DMS153 treated with DMSO at 0.1 percent for 48 hours (cell line): ENCODE results near the gene KLF5.

Experiments used
- DNase-seq: peaks from one replicate; lab custom pipeline; 2025; ENCODE audit not compliant: unreplicated experiment; lab: John Stamatoyannopoulos, UW

The KLF5 gene

GRCh38 chr13:73059460-73060250, 850 bp downstream of the KLF5 start:
- DNase-seq = peak; percentile 52

DNA sequence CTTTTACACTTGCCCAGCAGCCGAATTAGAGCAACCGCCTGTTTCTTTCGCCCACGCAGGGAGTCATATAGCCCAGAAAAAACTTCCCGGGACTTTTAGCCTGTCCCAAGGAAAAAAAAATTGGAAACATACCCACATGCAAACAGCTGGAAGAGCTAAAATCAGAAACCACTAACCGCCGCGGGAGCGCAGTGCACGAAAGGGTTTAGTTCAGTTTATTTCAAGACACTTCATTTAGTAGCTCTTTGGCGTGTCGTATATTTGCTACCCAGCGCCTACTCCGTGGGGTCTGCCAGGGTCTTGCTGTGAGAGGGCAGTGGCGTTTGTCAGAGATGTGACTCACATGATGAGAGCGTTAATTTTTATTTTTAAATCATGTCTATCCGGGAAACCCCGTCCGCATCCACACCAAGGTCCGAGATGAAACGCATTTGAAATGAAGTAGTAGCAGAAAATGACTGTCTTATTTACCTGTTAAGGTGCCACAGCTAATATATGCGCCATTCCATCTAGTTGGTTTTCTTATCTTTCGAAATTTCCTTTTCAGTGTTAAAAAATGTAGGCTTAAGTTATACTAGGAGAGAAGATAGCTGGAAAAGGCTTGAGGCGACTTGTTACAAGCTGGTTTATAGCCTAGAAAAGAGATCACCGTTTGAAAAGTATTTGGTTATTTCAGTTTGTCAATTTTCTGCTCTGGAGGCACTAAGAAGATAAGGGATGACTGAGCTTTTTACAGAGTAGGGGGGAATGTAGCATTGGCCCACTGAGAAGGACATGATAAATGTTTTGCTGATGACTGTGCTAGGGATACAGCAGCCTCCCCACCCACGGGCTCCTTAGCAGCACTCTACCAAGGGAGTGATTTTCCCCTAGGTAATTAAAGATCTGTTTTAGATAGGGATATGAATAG, 1.7 kb downstream of the KLF5 start:
- no peak for DNase-seq

- no peak for DNase-seq
Observed at GRCh38 chr13:73061473-73061872, 2.7 kb downstream of the KLF5 start.

DNA sequence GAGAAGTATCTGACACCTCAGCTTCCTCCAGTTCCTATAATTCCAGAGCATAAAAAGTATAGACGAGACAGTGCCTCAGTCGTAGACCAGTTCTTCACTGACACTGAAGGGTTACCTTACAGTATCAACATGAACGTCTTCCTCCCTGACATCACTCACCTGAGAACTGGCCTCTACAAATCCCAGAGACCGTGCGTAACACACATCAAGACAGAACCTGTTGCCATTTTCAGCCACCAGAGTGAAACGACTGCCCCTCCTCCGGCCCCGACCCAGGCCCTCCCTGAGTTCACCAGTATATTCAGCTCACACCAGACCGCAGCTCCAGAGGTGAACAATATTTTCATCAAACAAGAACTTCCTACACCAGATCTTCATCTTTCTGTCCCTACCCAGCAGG, 3.1 kb downstream of the KLF5 start:
- DNase-seq = no peak

DNA sequence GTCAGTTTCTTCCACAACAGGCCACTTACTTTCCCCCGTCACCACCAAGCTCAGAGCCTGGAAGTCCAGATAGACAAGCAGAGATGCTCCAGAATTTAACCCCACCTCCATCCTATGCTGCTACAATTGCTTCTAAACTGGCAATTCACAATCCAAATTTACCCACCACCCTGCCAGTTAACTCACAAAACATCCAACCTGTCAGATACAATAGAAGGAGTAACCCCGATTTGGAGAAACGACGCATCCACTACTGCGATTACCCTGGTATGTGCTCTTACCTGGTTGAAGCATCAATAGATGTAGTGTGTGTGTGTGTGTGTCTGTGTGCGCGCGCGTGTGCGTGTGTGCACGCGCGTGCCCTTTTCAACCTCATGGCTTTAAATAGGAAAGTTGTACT, 3.7 kb downstream of the KLF5 start:
- DNase-seq = no peak

- no peak for DNase-seq
Observed at GRCh38 chr13:73063166-73063565, 4.4 kb downstream of the KLF5 start.

DNA sequence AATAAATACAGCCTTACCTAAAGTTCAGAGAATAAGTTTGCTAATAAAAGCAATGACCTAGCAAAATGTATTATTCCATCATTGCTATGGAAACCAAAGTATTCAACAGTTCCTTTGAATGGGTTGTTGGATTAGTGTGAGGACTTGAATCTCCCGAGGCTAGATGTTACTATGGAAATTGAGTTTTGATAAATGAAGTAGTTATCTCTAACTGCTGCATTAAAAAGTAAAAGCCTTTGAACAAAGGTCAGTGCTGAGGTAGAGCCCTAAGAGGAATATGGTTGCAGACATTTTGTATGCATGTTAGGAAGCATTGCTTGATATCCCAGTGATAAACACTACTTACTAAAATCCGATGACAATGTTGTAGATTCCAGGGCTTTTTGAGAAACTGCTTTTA, 6.2 kb downstream of the KLF5 start:
- DNase-seq = no peak

DNA sequence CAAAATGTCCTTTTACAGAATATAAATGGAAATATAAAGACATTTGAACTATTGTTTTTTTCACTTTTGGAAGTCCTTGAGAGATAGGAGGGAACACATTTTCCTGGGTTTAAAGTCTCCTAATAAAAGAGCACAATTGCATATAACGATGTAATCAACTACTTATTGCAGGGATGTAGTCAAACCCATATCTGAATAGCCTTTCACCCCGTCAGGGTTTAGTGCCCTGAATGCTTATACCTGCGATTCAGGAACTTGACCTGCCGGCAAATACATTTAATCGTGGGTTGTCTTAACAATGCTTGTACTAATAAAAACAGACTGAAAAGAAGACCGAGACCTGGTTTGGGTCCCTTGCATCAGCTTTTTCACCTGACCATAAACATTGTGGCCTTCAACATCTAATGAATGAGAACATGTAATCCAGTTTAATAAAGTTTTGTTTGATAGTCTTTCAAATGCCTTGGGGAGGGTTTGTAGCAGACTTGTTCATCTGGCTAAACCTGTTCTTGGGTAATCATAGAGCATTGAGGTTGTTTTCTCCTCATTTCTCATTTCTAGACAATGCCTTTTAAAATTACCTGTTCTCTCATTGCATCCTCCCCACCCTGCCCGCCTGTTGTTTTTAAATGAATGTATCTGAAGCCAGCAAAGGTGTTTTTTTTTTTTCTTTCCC, 7.0 kb downstream of the KLF5 start:
- peak; percentile 64 for DNase-seq

GRCh38 chr13:73069206-73069805, 10.5 kb downstream of the KLF5 start:
- no peak for DNase-seq

- DNase-seq = no peak
Observed at GRCh38 chr13:73070451-73071098, 11.8 kb downstream of the KLF5 start.

DNA sequence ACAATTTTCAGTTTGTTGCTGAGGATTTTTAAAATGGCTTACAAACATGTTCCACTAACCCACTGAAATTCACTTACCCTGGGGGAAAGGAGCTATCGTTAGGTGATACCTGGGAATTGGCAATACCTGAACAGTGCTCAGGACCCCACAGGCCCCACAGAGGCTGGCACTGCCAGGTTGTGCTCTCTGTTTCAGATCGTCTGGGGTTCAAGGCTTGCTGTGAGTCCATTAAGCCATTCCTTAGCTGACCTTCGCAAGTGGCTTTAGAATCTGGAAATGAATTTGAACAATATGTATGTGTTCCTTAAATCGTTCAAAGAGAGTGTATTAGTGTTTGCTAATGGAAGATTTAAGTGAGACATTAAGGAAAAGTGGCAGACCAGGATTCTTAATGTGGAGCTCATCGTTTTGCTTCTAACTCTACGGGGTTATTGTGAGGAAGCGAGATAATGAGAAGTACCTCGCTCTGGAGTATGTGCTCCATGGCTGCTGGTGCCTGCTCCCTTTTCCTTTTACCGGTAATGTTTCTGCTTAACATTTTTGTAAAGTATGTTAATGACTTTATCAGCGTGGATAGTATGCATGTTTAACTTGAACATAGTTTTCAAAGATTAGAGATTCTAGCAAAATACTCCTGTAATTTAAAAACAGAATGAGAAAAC, 13.6 kb downstream of the KLF5 start:
- no peak for DNase-seq

DNA sequence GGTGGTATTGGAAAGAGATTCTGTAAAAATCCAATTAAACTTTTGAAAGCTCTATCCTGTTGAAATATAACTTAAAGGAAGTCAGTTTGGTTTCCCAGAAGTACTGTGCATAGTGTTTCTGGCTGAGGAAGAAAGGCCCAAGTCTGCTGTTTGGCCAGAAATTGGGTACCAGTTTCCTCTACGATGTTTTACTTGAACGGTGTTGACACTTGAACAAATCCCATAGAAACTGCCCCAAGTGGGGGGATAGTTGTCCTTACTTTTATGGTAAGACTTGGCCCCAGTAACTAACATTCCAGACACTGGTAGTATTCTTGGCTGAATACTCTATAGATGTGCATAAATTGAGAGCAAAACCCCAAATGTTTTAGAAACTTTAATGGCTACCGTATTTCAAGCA, 14.2 kb downstream of the KLF5 start:
- DNase-seq = no peak

GRCh38 chr13:73074014-73074413, 15.2 kb downstream of the KLF5 start:
- DNase-seq = no peak

- DNase-seq = no peak
Observed at GRCh38 chr13:73074926-73075325, 16.1 kb downstream of the KLF5 start.

DNA sequence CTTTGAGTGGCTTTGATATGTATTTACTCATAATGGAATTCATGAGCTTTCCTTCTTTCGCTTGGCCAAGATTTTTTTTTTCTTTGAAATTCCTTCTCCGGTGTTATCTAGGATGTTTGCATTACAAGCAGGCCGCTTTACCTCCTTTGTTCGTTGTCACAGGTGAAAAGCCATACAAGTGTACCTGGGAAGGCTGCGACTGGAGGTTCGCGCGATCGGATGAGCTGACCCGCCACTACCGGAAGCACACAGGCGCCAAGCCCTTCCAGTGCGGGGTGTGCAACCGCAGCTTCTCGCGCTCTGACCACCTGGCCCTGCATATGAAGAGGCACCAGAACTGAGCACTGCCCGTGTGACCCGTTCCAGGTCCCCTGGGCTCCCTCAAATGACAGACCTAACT, 16.7 kb downstream of the KLF5 start:
- no peak for DNase-seq

DNA sequence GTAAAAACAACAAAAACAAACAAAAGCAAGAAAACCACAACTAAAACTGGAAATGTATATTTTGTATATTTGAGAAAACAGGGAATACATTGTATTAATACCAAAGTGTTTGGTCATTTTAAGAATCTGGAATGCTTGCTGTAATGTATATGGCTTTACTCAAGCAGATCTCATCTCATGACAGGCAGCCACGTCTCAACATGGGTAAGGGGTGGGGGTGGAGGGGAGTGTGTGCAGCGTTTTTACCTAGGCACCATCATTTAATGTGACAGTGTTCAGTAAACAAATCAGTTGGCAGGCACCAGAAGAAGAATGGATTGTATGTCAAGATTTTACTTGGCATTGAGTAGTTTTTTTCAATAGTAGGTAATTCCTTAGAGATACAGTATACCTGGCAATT, 17.1 kb downstream of the KLF5 start:
- no peak for DNase-seq

GRCh38 chr13:73077865-73078264, 19.1 kb downstream of the KLF5 start:
- no peak for DNase-seq

- DNase-seq = no peak
Observed at GRCh38 chr13:73079359-73079758, 20.6 kb downstream of the KLF5 start.

DNA sequence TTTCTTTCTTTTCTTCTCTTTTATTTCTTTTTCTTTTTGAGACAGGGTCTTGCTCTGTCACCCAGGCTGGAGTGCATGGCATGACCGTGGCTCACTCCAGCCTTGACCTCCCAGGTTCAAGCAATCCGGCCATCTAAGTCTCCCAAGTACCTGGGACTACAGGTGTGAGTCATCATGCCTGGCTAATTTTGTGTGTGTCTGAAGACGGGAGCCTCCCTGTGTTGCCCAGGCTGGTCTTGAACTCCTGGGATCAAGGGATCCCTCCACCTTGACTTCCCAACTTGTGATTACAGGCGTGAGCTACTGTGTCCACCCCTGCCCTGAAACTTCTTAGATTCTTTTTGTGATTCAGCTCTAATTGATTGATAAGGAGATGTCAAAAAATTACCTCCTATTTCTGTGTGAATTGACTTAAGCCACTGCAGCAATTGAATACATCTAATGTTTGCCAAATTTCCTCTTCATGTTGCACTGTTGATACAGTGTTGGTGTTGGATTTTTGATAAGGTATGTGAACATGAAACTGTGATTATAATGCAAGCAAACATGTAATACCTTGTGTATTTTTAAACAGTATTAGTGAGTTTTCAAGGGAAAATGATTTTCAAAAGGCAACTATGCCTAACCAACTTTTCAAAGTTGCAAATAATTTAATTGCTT, 22.6 kb downstream of the KLF5 start:
- no peak for DNase-seq

GRCh38 chr13:73082471-73082870, 23.7 kb downstream of the KLF5 start:
- no peak for DNase-seq
